Keratinocyte (primary cell): Measurements from ENCODE around the gene RRP1. TPM values are rescaled to one million over a fixed set of nuclear protein-coding genes. Genes with fewer than 3 reads are reported as not detected.

ENCODE experiments used
- DNase-seq: peaks from one replicate; pipeline ENCODE4 v3.0.0-alpha.2; 2011; ENCODE audit warnings: low read depth, missing footprints, low spot score
- FAIRE-seq: peaks from 2 replicates; lab custom pipeline; 2011; peaks lifted over from hg19 to GRCh38; lab: Jason Lieb, UNC
- H2AFZ ChIP-seq: 2 replicates; pipeline ENCODE4 v1.6.0; 2012; ENCODE audit warnings: low read length, control low read depth, inconsistent platforms; ENCODE audit not compliant: control insufficient read depth
- H3K27ac ChIP-seq: 2 replicates; pipeline ENCODE4 v1.5.1; 2011; ENCODE audit warnings: low read length; ENCODE audit not compliant: control insufficient read depth, insufficient read depth
- H3K27me3 ChIP-seq: 3 replicates; pipeline ENCODE4 v1.6.0; 2011; ENCODE audit warnings: low read length; ENCODE audit not compliant: control insufficient read depth, insufficient read depth; ENCODE audit errors: extremely low read depth
- H3K36me3 ChIP-seq, 2 experiments: 2 replicates in 1 of 2; 3 replicates in 1 of 2; pipeline ENCODE4 v1.5.1; 2011; ENCODE audit warnings: low read length in 2 of 2, mild to moderate bottlenecking in 1 of 2; ENCODE audit not compliant: control insufficient read depth in 2 of 2, insufficient read depth in 2 of 2; ENCODE audit errors: extremely low read depth in 1 of 2
- H3K4me1 ChIP-seq: 3 replicates; pipeline ENCODE4 v1.5.1; 2011; ENCODE audit warnings: low read length; ENCODE audit not compliant: control insufficient read depth, insufficient read depth; ENCODE audit errors: extremely low read depth
- H3K4me2 ChIP-seq: 3 replicates; pipeline ENCODE4 v1.6.0; 2011; ENCODE audit warnings: low read depth, low read length; ENCODE audit not compliant: control insufficient read depth, insufficient read depth; ENCODE audit errors: extremely low read depth
- H3K4me3 ChIP-seq, 3 experiments: fragments of 200-600 bp in 1 of 3; sonication (generic) in 1 of 3; 2 replicates in 2 of 3; 3 replicates in 1 of 3; pipeline ENCODE4 v1.5.1; 2011 to 2016; ENCODE audit warnings: low read length in 3 of 3, mild to moderate bottlenecking in 3 of 3, control low read depth in 2 of 3, inconsistent platforms in 1 of 3, low read depth in 1 of 3, mixed read lengths in 1 of 3, mixed run types in 1 of 3, moderate library complexity in 1 of 3; ENCODE audit not compliant: control insufficient read depth in 2 of 3, insufficient read depth in 2 of 3; ENCODE audit errors: extremely low read depth in 1 of 3
- H3K79me2 ChIP-seq: 2 replicates; pipeline ENCODE4 v1.6.0; 2012; ENCODE audit warnings: low read length; ENCODE audit not compliant: control insufficient read depth, insufficient read depth
- H3K9ac ChIP-seq: 3 replicates; pipeline ENCODE4 v1.6.0; 2011; ENCODE audit warnings: low read length; ENCODE audit not compliant: control insufficient read depth, insufficient read depth; ENCODE audit errors: extremely low read depth
- H3K9me1 ChIP-seq: 3 replicates; pipeline ENCODE4 v1.6.0; 2011; ENCODE audit warnings: low read length; ENCODE audit not compliant: control insufficient read depth, insufficient read depth; ENCODE audit errors: extremely low read depth
- H3K9me3 ChIP-seq: 2 replicates; pipeline ENCODE4 v1.5.1; 2012; ENCODE audit warnings: low read depth, low read length; ENCODE audit not compliant: control insufficient read depth
- H4K20me1 ChIP-seq: 3 replicates; pipeline ENCODE4 v1.6.0; 2011; ENCODE audit warnings: low read length; ENCODE audit not compliant: control insufficient read depth, insufficient read depth; ENCODE audit errors: extremely low read depth
- EZH2 ChIP-seq: IDR thresholded peaks from one replicate; pipeline ENCODE4 v1.6.1; 2012; ENCODE audit warnings: inconsistent platforms, mild to moderate bottlenecking, low read length, moderate library complexity
- dilution Hi-C: fragments of 300-500 bp; cut with MboI; formaldehyde crosslinking; loops from one replicate; pipeline ENCODE4 v1.7.0; 2020; ENCODE audit warnings: low sequenced_read_pairs; ENCODE audit not compliant: extremely low pct_ligation_motif_present
- polyA plus RNA-seq, 5 experiments: library from polyadenylated mRNA; depleted of rRNA in 3 of 5; stranded (reverse) in 3 of 5; stranded (forward) in 1 of 5; unstranded in 1 of 5; fragments of >200 nt; gene quantifications; 1 replicate in 1 of 5; 2 replicates in 3 of 5; 3 replicates in 1 of 5; pipeline versions ENCODE4 v1.2.1 to v1.2.3, GENCODE V29; 2011 to 2012; ENCODE audit warnings: missing spikeins in 2 of 5, low read depth in 1 of 5, low replicate concordance in 1 of 5
- TF ChIP-seq, protein P1 (sequence below), 3 experiments: IDR thresholded peaks in 1 of 3; conservative IDR thresholded peaks in 1 of 3; optimal IDR thresholded peaks in 1 of 3; 2 replicates in 2 of 3; 3 replicates in 1 of 3; pipeline versions ENCODE3 to v1.5.1; 2011; ENCODE audit warnings: low read length in 3 of 3, mild to moderate bottlenecking in 3 of 3, moderate library complexity in 2 of 3, control low read depth in 1 of 3, inconsistent platforms in 1 of 3; ENCODE audit not compliant: insufficient read depth in 2 of 3; ENCODE audit errors: extremely low read depth in 1 of 3

RRP1 gene
- polyA plus RNA-seq, 1 donor (not counting 4 experiments of a cell fraction or from before 2014, with no cell fraction given) = 25.0 TPM

DNA sequence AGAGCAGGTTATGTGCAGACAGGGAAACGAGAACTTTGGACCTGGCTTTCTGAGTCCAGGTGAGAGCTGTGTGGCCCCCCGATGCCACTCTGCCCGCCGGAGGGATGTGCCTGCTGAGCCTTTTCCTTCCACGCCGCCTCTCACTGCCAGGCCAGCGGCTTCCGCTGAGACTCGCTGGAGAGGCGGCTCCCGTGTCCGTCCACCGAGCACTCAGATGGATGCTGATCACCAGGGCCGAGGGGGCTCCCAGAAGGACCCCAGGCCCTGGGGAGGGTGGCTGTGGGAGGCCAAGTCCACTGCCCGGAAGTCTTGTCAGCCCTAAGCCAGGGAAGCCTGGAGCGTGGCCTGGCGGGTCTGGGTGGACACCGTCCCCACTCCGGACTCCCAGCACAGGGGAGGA lies 29.7 kb upstream of the RRP1 start:
- Histone ChIP-seq H3K79me2 (no peaks in the 10 kb centered on the region), H3K4me1 (peaks cover 28% of the 10 kb centered on the region), H3K9me1 (no peaks in the 10 kb centered on the region), H3K27me3 (no peaks in the 10 kb centered on the region), H3K4me3 (no peak overlapping the region), H2AFZ (no peak overlapping the region), H4K20me1 (peaks cover 8% of the 10 kb centered on the region), H3K9ac (no peak overlapping the region), H3K36me3 (peaks cover 40 to 51% of the 10 kb centered on the region in 2 experiments), H3K4me2 (no peak overlapping the region), H3K9me3 (no peaks in the 10 kb centered on the region), H3K27ac (no peak overlapping the region)
- dilution Hi-C loops = no loop called here
- TF ChIP-seq, protein P1, sequence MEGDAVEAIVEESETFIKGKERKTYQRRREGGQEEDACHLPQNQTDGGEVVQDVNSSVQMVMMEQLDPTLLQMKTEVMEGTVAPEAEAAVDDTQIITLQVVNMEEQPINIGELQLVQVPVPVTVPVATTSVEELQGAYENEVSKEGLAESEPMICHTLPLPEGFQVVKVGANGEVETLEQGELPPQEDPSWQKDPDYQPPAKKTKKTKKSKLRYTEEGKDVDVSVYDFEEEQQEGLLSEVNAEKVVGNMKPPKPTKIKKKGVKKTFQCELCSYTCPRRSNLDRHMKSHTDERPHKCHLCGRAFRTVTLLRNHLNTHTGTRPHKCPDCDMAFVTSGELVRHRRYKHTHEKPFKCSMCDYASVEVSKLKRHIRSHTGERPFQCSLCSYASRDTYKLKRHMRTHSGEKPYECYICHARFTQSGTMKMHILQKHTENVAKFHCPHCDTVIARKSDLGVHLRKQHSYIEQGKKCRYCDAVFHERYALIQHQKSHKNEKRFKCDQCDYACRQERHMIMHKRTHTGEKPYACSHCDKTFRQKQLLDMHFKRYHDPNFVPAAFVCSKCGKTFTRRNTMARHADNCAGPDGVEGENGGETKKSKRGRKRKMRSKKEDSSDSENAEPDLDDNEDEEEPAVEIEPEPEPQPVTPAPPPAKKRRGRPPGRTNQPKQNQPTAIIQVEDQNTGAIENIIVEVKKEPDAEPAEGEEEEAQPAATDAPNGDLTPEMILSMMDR (optimal IDR thresholded peaks at IDR 0.05 in 1 of 3, IDR thresholded peaks at IDR 0.05 in 1 of 3, conservative IDR thresholded peaks at IDR 0.05 in 1 of 3; ENCODE audit: extremely low read depth in 1 of 3, insufficient read depth in 2 of 3, low read length in 3 of 3) = no peak
- no peak for TF ChIP-seq EZH2
- DNase-seq (no peak), FAIRE-seq (no peak)

DNA sequence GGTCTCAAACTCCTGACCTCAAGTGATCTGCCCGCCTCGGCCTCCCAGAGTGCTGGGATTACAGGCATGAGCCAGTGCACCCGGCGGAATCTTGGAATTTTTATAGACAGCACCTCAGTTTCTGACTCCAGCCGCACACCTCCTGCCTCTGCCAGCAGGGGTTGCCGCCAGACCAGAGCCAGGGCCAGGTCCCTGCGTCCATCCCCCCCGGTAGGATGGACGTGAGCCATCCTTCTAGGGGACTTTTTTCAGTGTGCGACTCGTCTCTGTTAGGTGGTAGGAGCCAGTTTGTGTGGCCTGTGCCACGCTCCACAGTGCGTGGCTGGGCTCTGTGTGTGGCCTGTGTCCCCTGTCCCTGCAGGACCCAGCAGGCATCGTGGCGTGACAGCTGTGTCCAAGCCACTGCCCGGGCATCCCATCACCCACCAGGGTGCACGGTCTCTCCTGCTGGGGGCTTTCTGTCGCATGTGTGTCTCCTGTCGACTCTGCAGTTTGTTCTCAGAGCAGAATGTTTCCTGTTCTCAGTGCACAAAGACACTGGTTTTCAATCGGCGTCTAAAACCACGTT lies 28.9 kb upstream of the RRP1 start:
- H3K9ac ChIP-seq = no peak overlapping the region
- H3K4me3 ChIP-seq = no peak overlapping the region
- H3K4me2 ChIP-seq = no peak overlapping the region
- H3K36me3 ChIP-seq = peaks cover 34 to 51% of the 10 kb centered on the region in 2 experiments
- FAIRE-seq (no peak), DNase-seq (no peak)
- TF ChIP-seq, protein P1 (optimal IDR thresholded peaks at IDR 0.05 in 1 of 3, IDR thresholded peaks at IDR 0.05 in 1 of 3, conservative IDR thresholded peaks at IDR 0.05 in 1 of 3; ENCODE audit: extremely low read depth in 1 of 3, insufficient read depth in 2 of 3, low read length in 3 of 3) = no peak
- TF ChIP-seq EZH2 = no peak
- H3K27ac ChIP-seq = no peak overlapping the region
- H3K9me1 ChIP-seq = no peaks in the 10 kb centered on the region
- dilution Hi-C loops = no loop called here
- peaks cover 8% of the 10 kb centered on the region for H4K20me1 ChIP-seq
- no peaks in the 10 kb centered on the region for H3K27me3 ChIP-seq
- H2AFZ ChIP-seq = no peak overlapping the region
- H3K79me2 ChIP-seq = no peaks in the 10 kb centered on the region
- H3K4me1 ChIP-seq = peaks cover 34% of the 10 kb centered on the region
- no peaks in the 10 kb centered on the region for H3K9me3 ChIP-seq
